HepG2 (cell line): ENCODE data around the gene CACNA2D1. TPM values are rescaled to one million over a fixed set of nuclear protein-coding genes. Genes with fewer than 3 reads are reported as not detected.

Source experiments
- DNMT1 ChIP-seq: sonication (generic); formaldehyde crosslinking; IDR thresholded peaks from 2 replicates; pipeline ENCODE4 v1.5.1; 2020; ENCODE audit warnings: mild to moderate bottlenecking, missing genetic modification reagents
- SUZ12 ChIP-seq: fragments of 150-350 bp; IDR thresholded peaks from 2 replicates; pipeline ENCODE4 v1.6.1; 2014; ENCODE audit warnings: low read depth, low read length
- ZFP1 ChIP-seq: IDR thresholded peaks from 2 replicates; pipeline ENCODE4 v1.6.1; 2016
- ZFP37 ChIP-seq: sonication (generic); formaldehyde crosslinking; IDR thresholded peaks from 2 replicates; pipeline ENCODE4 v1.4.0; 2020; ENCODE audit warnings: missing genetic modification reagents, borderline replicate concordance
- ZGPAT ChIP-seq: IDR thresholded peaks from 2 replicates; pipeline ENCODE4 v1.6.1; 2016; ENCODE audit warnings: mild to moderate bottlenecking
- polyA plus RNA-seq, 8 experiments: library from polyadenylated mRNA; depleted of rRNA in 3 of 8; stranded (reverse) in 7 of 8; unstranded in 1 of 8; fragments of >200 nt; fragmentation: Illumina TruSeq in 4 of 8; extraction: Trizol in 4 of 8; gene quantifications; 2 replicates each; pipeline versions ENCODE4 v1.2.1 to v1.2.3, GENCODE V29; 2011 to 2016; ENCODE audit warnings: low read depth in 4 of 8, missing spikeins in 1 of 8, mixed read lengths in 1 of 8; ENCODE audit not compliant: insufficient read depth in 1 of 8
- total RNA-seq, 5 experiments: library from RNA; depleted of rRNA; stranded (reverse); fragments of >200 nt; fragmentation: Illumina TruSeq; extraction: Trizol; gene quantifications; 2 replicates each; pipeline ENCODE4 v1.2.3, GENCODE V29; 2016; ENCODE audit warnings: low read depth in 1 of 5

CACNA2D1 gene
- total and polyA plus RNA-seq, 2 of the 13 experiments (the other 11 are each of a cell fraction or from before 2014, with no cell fraction given) = not detected

GRCh38 chr7:81902536-81902935, 541.0 kb downstream of the CACNA2D1 start (continued):
- TF ChIP-seq DNMT1 (CRISPR knock-in tag) (no peak), ZFP37 (no peak), ZGPAT (CRISPR knock-in tag) (no peak), ZFP1 (CRISPR knock-in tag) (no peak), SUZ12 (no peak)
- TF ChIP-seq, all 625 proteins: peak for 0
